Keratinocyte (primary cell): ENCODE measurements around the gene MIB1. TPM values are rescaled to one million over a fixed set of nuclear protein-coding genes. Genes with fewer than 3 reads are reported as not detected.

Source experiments
- DNase-seq: peaks from one replicate; pipeline ENCODE4 v3.0.0-alpha.2; 2011; ENCODE audit warnings: low read depth, missing footprints, low spot score
- FAIRE-seq: peaks from 2 replicates; lab custom pipeline; 2011; peaks lifted over from hg19 to GRCh38; lab: Jason Lieb, UNC
- H2AFZ ChIP-seq: 2 replicates; pipeline ENCODE4 v1.6.0; 2012; ENCODE audit warnings: low read length, control low read depth, inconsistent platforms; ENCODE audit not compliant: control insufficient read depth
- H3K27ac ChIP-seq: 2 replicates; pipeline ENCODE4 v1.5.1; 2011; ENCODE audit warnings: low read length; ENCODE audit not compliant: control insufficient read depth, insufficient read depth
- H3K27me3 ChIP-seq: 3 replicates; pipeline ENCODE4 v1.6.0; 2011; ENCODE audit warnings: low read length; ENCODE audit not compliant: control insufficient read depth, insufficient read depth; ENCODE audit errors: extremely low read depth
- H3K36me3 ChIP-seq, 2 experiments: 2 replicates in 1 of 2; 3 replicates in 1 of 2; pipeline ENCODE4 v1.5.1; 2011; ENCODE audit warnings: low read length in 2 of 2, mild to moderate bottlenecking in 1 of 2; ENCODE audit not compliant: control insufficient read depth in 2 of 2, insufficient read depth in 2 of 2; ENCODE audit errors: extremely low read depth in 1 of 2
- H3K4me1 ChIP-seq: 3 replicates; pipeline ENCODE4 v1.5.1; 2011; ENCODE audit warnings: low read length; ENCODE audit not compliant: control insufficient read depth, insufficient read depth; ENCODE audit errors: extremely low read depth
- H3K4me2 ChIP-seq: 3 replicates; pipeline ENCODE4 v1.6.0; 2011; ENCODE audit warnings: low read depth, low read length; ENCODE audit not compliant: control insufficient read depth, insufficient read depth; ENCODE audit errors: extremely low read depth
- H3K4me3 ChIP-seq, 3 experiments: fragments of 200-600 bp in 1 of 3; sonication (generic) in 1 of 3; 2 replicates in 2 of 3; 3 replicates in 1 of 3; pipeline ENCODE4 v1.5.1; 2011 to 2016; ENCODE audit warnings: low read length in 3 of 3, mild to moderate bottlenecking in 3 of 3, control low read depth in 2 of 3, inconsistent platforms in 1 of 3, low read depth in 1 of 3, mixed read lengths in 1 of 3, mixed run types in 1 of 3, moderate library complexity in 1 of 3; ENCODE audit not compliant: control insufficient read depth in 2 of 3, insufficient read depth in 2 of 3; ENCODE audit errors: extremely low read depth in 1 of 3
- H3K79me2 ChIP-seq: 2 replicates; pipeline ENCODE4 v1.6.0; 2012; ENCODE audit warnings: low read length; ENCODE audit not compliant: control insufficient read depth, insufficient read depth
- H3K9ac ChIP-seq: 3 replicates; pipeline ENCODE4 v1.6.0; 2011; ENCODE audit warnings: low read length; ENCODE audit not compliant: control insufficient read depth, insufficient read depth; ENCODE audit errors: extremely low read depth
- H3K9me1 ChIP-seq: 3 replicates; pipeline ENCODE4 v1.6.0; 2011; ENCODE audit warnings: low read length; ENCODE audit not compliant: control insufficient read depth, insufficient read depth; ENCODE audit errors: extremely low read depth
- H3K9me3 ChIP-seq: 2 replicates; pipeline ENCODE4 v1.5.1; 2012; ENCODE audit warnings: low read depth, low read length; ENCODE audit not compliant: control insufficient read depth
- H4K20me1 ChIP-seq: 3 replicates; pipeline ENCODE4 v1.6.0; 2011; ENCODE audit warnings: low read length; ENCODE audit not compliant: control insufficient read depth, insufficient read depth; ENCODE audit errors: extremely low read depth
- EZH2 ChIP-seq: IDR thresholded peaks from one replicate; pipeline ENCODE4 v1.6.1; 2012; ENCODE audit warnings: inconsistent platforms, mild to moderate bottlenecking, low read length, moderate library complexity
- dilution Hi-C: fragments of 300-500 bp; cut with MboI; formaldehyde crosslinking; loops from one replicate; pipeline ENCODE4 v1.7.0; 2020; ENCODE audit warnings: low sequenced_read_pairs; ENCODE audit not compliant: extremely low pct_ligation_motif_present
- polyA plus RNA-seq, 5 experiments: library from polyadenylated mRNA; depleted of rRNA in 3 of 5; stranded (reverse) in 3 of 5; stranded (forward) in 1 of 5; unstranded in 1 of 5; fragments of >200 nt; gene quantifications; 1 replicate in 1 of 5; 2 replicates in 3 of 5; 3 replicates in 1 of 5; pipeline versions ENCODE4 v1.2.1 to v1.2.3, GENCODE V29; 2011 to 2012; ENCODE audit warnings: missing spikeins in 2 of 5, low read depth in 1 of 5, low replicate concordance in 1 of 5
- TF ChIP-seq, protein P1 (sequence below), 3 experiments: IDR thresholded peaks in 1 of 3; conservative IDR thresholded peaks in 1 of 3; optimal IDR thresholded peaks in 1 of 3; 2 replicates in 2 of 3; 3 replicates in 1 of 3; pipeline versions ENCODE3 to v1.5.1; 2011; ENCODE audit warnings: low read length in 3 of 3, mild to moderate bottlenecking in 3 of 3, moderate library complexity in 2 of 3, control low read depth in 1 of 3, inconsistent platforms in 1 of 3; ENCODE audit not compliant: insufficient read depth in 2 of 3; ENCODE audit errors: extremely low read depth in 1 of 3

MIB1 gene
- polyA plus RNA-seq, 1 donor (not counting 4 experiments of a cell fraction or from before 2014, with no cell fraction given): 24.8 TPM

- TF ChIP-seq EZH2: no peak
- TF ChIP-seq, protein P1, sequence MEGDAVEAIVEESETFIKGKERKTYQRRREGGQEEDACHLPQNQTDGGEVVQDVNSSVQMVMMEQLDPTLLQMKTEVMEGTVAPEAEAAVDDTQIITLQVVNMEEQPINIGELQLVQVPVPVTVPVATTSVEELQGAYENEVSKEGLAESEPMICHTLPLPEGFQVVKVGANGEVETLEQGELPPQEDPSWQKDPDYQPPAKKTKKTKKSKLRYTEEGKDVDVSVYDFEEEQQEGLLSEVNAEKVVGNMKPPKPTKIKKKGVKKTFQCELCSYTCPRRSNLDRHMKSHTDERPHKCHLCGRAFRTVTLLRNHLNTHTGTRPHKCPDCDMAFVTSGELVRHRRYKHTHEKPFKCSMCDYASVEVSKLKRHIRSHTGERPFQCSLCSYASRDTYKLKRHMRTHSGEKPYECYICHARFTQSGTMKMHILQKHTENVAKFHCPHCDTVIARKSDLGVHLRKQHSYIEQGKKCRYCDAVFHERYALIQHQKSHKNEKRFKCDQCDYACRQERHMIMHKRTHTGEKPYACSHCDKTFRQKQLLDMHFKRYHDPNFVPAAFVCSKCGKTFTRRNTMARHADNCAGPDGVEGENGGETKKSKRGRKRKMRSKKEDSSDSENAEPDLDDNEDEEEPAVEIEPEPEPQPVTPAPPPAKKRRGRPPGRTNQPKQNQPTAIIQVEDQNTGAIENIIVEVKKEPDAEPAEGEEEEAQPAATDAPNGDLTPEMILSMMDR (optimal IDR thresholded peaks at IDR 0.05 in 1 of 3, IDR thresholded peaks at IDR 0.05 in 1 of 3, conservative IDR thresholded peaks at IDR 0.05 in 1 of 3; ENCODE audit: extremely low read depth in 1 of 3, insufficient read depth in 2 of 3, low read length in 3 of 3): no peak
- H3K79me2 ChIP-seq: no peaks in the 10 kb centered on the region
- H3K4me3 ChIP-seq: no peak overlapping the region
- peaks cover 2% of the 10 kb centered on the region for H4K20me1 ChIP-seq
- no peaks in the 10 kb centered on the region for H3K9me1 ChIP-seq
- H3K27ac ChIP-seq: no peak overlapping the region
- H2AFZ ChIP-seq: no peak overlapping the region
- H3K4me2 ChIP-seq: no peak overlapping the region
- no peaks in the 10 kb centered on the region for H3K4me1 ChIP-seq
- peaks cover 7% of the 10 kb centered on the region in 2 experiments for H3K36me3 ChIP-seq
- H3K9me3 ChIP-seq: no peaks in the 10 kb centered on the region
- no peak overlapping the region for H3K9ac ChIP-seq
- dilution Hi-C loops: no loop called here
- no peaks in the 10 kb centered on the region for H3K27me3 ChIP-seq
- DNase-seq (no peak), FAIRE-seq (no peak)
Observed at GRCh38 chr18:21851327-21851961, 110.9 kb downstream of the MIB1 start.

DNA sequence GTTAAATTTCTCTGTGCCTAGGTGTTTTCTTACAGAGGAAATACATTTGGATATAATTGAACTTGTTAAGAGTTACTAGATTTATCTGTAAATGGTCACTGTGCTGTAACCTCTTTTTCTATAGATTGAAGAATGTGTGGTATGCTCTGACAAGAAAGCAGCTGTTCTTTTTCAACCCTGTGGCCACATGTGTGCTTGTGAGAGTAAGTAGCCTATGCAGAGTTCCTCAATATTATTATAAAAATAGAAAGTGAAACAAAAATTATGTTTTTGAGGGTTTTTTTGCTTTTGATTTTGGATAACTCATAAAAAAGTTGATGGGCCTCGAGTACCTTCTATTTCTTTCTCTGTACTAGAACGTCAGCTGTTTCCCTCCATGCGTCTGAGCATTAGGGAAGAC, 112.4 kb downstream of the MIB1 start:
- Histone ChIP-seq H3K36me3 (peaks cover 1 to 12% of the 10 kb centered on the region in 2 experiments), H3K27me3 (no peaks in the 10 kb centered on the region), H2AFZ (no peak overlapping the region), H3K4me3 (no peak overlapping the region), H3K9me1 (no peaks in the 10 kb centered on the region), H3K27ac (no peak overlapping the region), H3K4me1 (no peaks in the 10 kb centered on the region), H3K79me2 (no peaks in the 10 kb centered on the region), H3K4me2 (no peak overlapping the region), H3K9me3 (no peaks in the 10 kb centered on the region), H4K20me1 (no peaks in the 10 kb centered on the region), H3K9ac (no peak overlapping the region)
- DNase-seq (no peak), FAIRE-seq (no peak)
- dilution Hi-C loops: no loop called here
- TF ChIP-seq, protein P1 (optimal IDR thresholded peaks at IDR 0.05 in 1 of 3, IDR thresholded peaks at IDR 0.05 in 1 of 3, conservative IDR thresholded peaks at IDR 0.05 in 1 of 3; ENCODE audit: extremely low read depth in 1 of 3, insufficient read depth in 2 of 3, low read length in 3 of 3): no peak
- no peak for TF ChIP-seq EZH2
